Measurements from ENCODE around the gene MED28.
A peak's percentile ranks its signal among the peaks of the same experiment; 100 is the strongest.
"Not testable (repeated sequence)": the region's sequence is repeated elsewhere in the genome, so short reads cannot be mapped to it uniquely, and the experiment has no call there.

The MED28 gene

GRCh38 chr4:17639136-17639535 is 24.7 kb downstream of the MED28 start:
- H3K36me3 Mint-ChIP-seq = peaks cover 17% of the 10 kb centered on the region
- H3K27ac Mint-ChIP-seq = no peak overlapping the region
- H3K9me3 Mint-ChIP-seq = no peaks in the 10 kb centered on the region
- no peak for ATAC-seq
- H3K4me1 Mint-ChIP-seq = no peaks in the 10 kb centered on the region
- no peak for DNase-seq (ENCODE audit: low spot score in 2 of 2)
- no peak overlapping the region for H3K4me3 Mint-ChIP-seq

DNA sequence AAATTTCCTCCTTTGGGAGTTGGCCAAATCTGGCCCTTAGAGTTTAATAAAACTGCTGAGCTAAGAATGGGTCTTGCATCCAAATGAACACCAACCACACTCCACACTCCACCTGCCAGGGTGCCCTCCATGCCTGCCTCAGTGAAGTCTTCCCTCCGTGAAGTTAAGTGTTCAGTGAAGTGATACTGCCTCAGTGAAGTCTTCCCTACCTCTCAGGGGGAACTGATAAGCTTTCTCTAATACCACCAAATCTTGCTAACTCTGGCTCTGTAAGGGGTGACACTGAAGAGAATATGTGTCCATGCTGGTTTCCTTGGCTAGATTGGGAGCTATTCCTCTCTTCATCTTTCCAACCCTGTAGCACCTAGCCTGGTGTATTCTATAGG is 27.9 kb downstream of the MED28 start:
- no peak overlapping the region for H3K4me3 Mint-ChIP-seq

GRCh38 chr4:17646693-17647092 is 32.3 kb downstream of the MED28 start:
- H3K36me3 Mint-ChIP-seq = no peaks in the 10 kb centered on the region
- no peaks in the 10 kb centered on the region for H3K4me1 Mint-ChIP-seq
- ATAC-seq (no peak), DNase-seq (ENCODE audit: low spot score in 2 of 2) (no peak)
- no peaks in the 10 kb centered on the region for H3K9me3 Mint-ChIP-seq
- no peak overlapping the region for H3K4me3 Mint-ChIP-seq
- H3K27ac Mint-ChIP-seq = no peak overlapping the region

More for the DNA sequence above, 27.9 kb downstream of the MED28 start:
- Mint-ChIP-seq H3K4me1 (no peaks in the 10 kb centered on the region), H3K9me3 (no peaks in the 10 kb centered on the region), H3K36me3 (no peaks in the 10 kb centered on the region), H3K27ac (no peak overlapping the region)
- DNase-seq (ENCODE audit: low spot score in 2 of 2) (no peak), ATAC-seq (no peak)

DNA sequence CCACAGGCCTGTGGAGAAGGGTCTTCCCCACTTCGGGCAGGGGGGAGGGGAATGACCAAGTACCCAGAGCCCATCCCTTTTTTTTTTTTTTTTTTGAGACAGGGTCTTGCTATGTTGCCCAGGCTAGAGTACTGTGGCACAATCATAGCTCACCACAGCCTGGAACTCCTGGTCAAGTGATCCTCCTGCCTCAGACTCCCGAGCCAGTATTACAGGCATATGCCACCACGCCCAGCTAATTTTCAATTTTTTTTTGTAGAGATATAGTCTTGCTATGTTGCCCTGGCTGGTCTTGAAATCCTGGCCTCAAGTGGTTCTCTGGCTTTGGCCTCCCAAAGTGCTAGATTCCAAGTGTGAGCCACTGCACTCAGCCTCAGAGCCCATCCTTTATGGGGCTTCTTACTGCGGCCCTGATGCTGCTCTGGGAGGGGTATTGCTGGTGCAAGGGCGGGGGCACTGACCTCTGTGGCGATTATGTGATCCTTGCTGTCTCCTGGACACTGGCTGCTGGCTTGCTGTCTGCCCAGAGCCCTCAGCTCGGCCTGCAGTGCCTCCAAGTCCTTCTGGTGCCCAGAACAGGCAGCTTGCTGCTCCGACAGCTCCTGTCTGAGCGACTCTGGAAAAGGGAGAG is 32.9 kb downstream of the MED28 start:
- no peak for DNase-seq (ENCODE audit: low spot score in 2 of 2)
- no peaks in the 10 kb centered on the region for H3K9me3 Mint-ChIP-seq
- H3K4me1 Mint-ChIP-seq = no peaks in the 10 kb centered on the region
- H3K27ac Mint-ChIP-seq = no peak overlapping the region
- H3K4me3 Mint-ChIP-seq = no peak overlapping the region
- no peak for ATAC-seq
- H3K36me3 Mint-ChIP-seq = no peaks in the 10 kb centered on the region

- Mint-ChIP-seq H3K36me3 (no peaks in the 10 kb centered on the region), H3K4me3 (no peak overlapping the region), H3K27ac (no peak overlapping the region), H3K4me1 (no peaks in the 10 kb centered on the region), H3K9me3 (no peaks in the 10 kb centered on the region)
- ATAC-seq = no peak
- no peak for DNase-seq (ENCODE audit: low spot score in 2 of 2)
Observed at GRCh38 chr4:17647927-17648326, 33.5 kb downstream of the MED28 start.

GRCh38 chr4:17650406-17650805 is 36.0 kb downstream of the MED28 start:
- Mint-ChIP-seq H3K36me3 (no peaks in the 10 kb centered on the region), H3K4me3 (no peak overlapping the region), H3K27ac (no peak overlapping the region), H3K9me3 (no peaks in the 10 kb centered on the region), H3K4me1 (no peaks in the 10 kb centered on the region)
- DNase-seq (ENCODE audit: low spot score in 2 of 2) = no peak
- ATAC-seq = no peak

GRCh38 chr4:17654701-17655100 is 40.3 kb downstream of the MED28 start:
- ATAC-seq (no peak), DNase-seq (ENCODE audit: low spot score in 2 of 2) (no peak)
- Mint-ChIP-seq H3K36me3 (no peaks in the 10 kb centered on the region), H3K4me3 (no peak overlapping the region), H3K4me1 (no peaks in the 10 kb centered on the region), H3K27ac (no peak overlapping the region), H3K9me3 (no peaks in the 10 kb centered on the region)

DNA sequence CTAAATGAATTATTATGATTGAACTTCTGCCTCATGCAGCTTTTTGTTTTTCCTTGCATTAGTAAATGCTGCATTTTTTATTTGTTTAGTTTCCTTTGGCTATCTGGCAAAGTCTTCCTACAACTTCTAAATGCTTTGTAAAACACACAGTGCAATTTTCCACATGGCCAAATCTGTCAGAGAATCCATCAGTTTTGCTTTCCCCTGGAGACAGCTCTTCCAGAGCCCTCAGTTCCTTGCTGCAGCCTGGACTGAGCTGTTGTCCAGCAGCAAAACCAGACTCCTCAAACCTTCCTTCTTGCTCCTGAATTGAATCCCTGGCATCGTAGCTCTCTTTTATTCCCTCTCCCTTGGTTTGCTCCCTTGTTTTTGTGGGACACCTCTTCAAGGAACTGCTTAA is 42.6 kb downstream of the MED28 start:
- no peaks in the 10 kb centered on the region for H3K4me1 Mint-ChIP-seq
- ATAC-seq (no peak), DNase-seq (ENCODE audit: low spot score in 2 of 2) (no peak)
- no peak overlapping the region for H3K4me3 Mint-ChIP-seq
- H3K27ac Mint-ChIP-seq = no peak overlapping the region
- H3K36me3 Mint-ChIP-seq = no peaks in the 10 kb centered on the region
- H3K9me3 Mint-ChIP-seq = no peaks in the 10 kb centered on the region

DNA sequence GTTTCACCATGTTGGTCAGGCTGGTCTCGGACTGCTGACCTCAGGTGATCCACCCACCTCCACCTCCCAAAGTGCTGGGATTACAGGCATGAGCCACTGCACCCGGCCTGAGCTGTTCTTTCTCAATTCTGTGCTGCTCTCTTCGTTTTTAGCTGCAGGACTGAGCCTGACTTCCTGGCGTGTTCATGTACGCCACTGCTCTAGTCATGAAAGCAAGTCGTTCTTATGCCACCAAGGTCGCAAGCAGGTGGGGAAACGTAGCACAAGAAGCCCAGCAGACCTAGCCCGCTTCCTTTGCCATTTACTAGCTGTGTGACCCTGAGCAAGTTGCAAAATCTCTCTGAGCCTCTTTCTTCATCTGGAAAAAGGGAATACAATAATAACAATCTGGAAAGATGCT is 43.4 kb downstream of the MED28 start:
- Mint-ChIP-seq H3K9me3 (no peaks in the 10 kb centered on the region), H3K36me3 (no peaks in the 10 kb centered on the region), H3K4me3 (no peak overlapping the region), H3K4me1 (no peaks in the 10 kb centered on the region), H3K27ac (no peak overlapping the region)
- ATAC-seq = no peak
- no peak for DNase-seq (ENCODE audit: low spot score in 2 of 2)

- ATAC-seq; DNase-seq (ENCODE audit: low spot score in 2 of 2): not testable (repeated sequence)
Observed at GRCh38 chr4:17659196-17659595, 44.8 kb downstream of the MED28 start.

DNA sequence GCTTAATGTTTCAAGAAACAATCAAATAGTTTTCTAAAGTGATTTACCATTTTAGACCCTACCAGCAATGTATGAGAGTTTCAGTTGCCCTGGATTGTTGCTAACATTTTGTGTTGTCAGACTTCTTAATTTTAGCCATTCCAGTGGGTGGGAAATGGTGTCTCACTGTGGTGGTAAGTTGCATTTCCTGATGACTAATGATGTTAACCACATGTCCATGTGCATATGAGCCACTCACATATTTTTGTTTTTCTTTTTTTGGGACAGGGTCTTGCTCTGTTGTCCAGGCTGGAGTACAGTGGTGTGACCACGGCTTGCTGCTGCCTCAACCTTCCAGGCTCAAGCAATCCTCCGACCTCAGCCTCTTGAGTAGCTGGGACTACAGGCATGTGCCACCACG is 48.3 kb downstream of the MED28 start:
- Mint-ChIP-seq H3K4me1 (peaks cover 7% of the 10 kb centered on the region), H3K36me3 (no peaks in the 10 kb centered on the region), H3K27ac (no peak overlapping the region), H3K4me3 (no peak overlapping the region), H3K9me3 (no peaks in the 10 kb centered on the region)
- DNase-seq (ENCODE audit: low spot score in 2 of 2) (no peak), ATAC-seq (no peak)

More at GRCh38 chr4:17659196-17659595, 44.8 kb downstream of the MED28 start:
- not testable (repeated sequence) for H3K4me1 Mint-ChIP-seq, H3K4me3 Mint-ChIP-seq, H3K9me3 Mint-ChIP-seq, H3K36me3 Mint-ChIP-seq, H3K27ac Mint-ChIP-seq

DNA sequence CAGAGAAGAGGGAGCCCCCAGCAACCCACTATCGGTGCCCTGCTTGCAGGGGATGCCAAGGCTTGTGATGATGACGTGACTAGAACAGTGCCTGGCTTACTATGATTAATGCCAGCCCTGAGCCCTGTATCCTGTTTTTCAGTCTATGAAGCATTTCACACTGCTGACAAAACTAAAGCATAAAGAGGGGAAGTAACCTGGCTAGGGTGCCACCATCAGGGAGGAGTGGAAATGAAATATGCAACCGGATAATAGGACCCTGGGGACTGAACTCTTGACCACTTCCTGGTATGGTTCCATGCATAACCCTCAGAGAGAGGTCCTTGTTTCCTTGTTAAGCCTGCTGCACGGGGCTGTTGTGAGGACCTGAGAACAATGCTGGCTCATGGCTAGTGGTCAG is 50.3 kb downstream of the MED28 start:
- Mint-ChIP-seq H3K9me3 (no peaks in the 10 kb centered on the region), H3K27ac (no peak overlapping the region), H3K4me1 (peaks cover 7% of the 10 kb centered on the region), H3K36me3 (no peaks in the 10 kb centered on the region), H3K4me3 (no peak overlapping the region)
- DNase-seq (ENCODE audit: low spot score in 2 of 2) = no peak
- peak; percentile 77 for ATAC-seq

GRCh38 chr4:17665346-17665745 is 50.9 kb downstream of the MED28 start:
- Mint-ChIP-seq H3K36me3 (no peaks in the 10 kb centered on the region), H3K9me3 (no peaks in the 10 kb centered on the region), H3K4me3 (no peak overlapping the region), H3K4me1 (peaks cover 7% of the 10 kb centered on the region), H3K27ac (no peak overlapping the region)
- no peak for DNase-seq (ENCODE audit: low spot score in 2 of 2)
- no peak for ATAC-seq

DNA sequence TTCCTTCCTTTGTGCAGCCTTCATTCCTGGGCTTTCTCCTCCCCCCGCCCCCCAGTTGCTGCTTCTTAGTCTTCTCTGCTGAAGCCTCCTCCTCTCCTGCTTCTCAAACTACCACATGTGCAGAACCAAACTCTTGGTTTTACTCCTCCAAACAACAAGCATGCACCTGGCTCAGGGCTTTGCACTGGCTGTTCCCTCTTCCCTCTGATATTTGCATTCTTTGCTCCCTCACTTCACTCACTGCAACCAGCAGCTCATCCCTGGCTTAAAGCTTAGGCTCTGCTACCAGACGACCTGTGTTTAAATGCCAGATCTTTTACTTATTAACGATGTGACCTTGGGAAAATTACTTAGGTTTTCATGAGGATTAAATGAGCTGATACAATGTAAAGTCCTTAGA is 51.4 kb downstream of the MED28 start:
- no peak for DNase-seq (ENCODE audit: low spot score in 2 of 2)
- Mint-ChIP-seq H3K9me3 (no peaks in the 10 kb centered on the region), H3K4me3 (no peak overlapping the region), H3K36me3 (no peaks in the 10 kb centered on the region), H3K27ac (no peak overlapping the region), H3K4me1 (peaks cover 7% of the 10 kb centered on the region)
- no peak for ATAC-seq

GRCh38 chr4:17667253-17667652 is 52.8 kb downstream of the MED28 start:
- ATAC-seq (no peak), DNase-seq (ENCODE audit: low spot score in 2 of 2) (no peak)
- Mint-ChIP-seq H3K27ac (no peak overlapping the region), H3K4me1 (peaks cover 7% of the 10 kb centered on the region), H3K9me3 (peaks cover 7% of the 10 kb centered on the region), H3K36me3 (no peaks in the 10 kb centered on the region), H3K4me3 (no peak overlapping the region)

DNA sequence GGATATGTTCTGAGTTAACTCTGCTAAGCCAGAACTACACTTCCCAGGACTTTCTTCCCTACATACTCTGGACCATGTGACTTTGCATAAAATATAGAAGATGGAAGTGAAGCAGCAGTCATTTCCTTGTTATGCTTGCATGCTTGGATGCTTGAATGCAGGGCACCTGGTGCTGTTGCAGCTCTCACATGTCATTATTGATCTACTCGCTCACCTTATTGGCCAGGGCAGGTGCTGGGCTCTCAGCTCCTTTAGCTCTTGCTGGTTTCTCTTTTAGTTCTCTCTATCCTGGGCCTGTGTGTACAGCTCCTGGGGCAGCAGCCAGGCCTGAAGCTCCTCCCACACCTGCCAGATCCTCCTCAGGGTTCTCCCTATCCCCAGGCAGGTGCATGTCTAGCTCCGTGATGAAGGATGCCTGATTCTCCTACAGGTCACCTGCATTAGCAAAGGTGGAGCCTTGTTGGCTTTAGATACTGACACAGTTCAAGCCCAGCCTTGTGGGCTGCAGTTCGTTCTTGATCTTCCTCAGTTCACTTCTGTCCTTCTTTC is 53.3 kb downstream of the MED28 start:
- no peaks in the 10 kb centered on the region for H3K36me3 Mint-ChIP-seq

GRCh38 chr4:17670423-17670822 is 56.0 kb downstream of the MED28 start:
- no peaks in the 10 kb centered on the region for H3K4me1 Mint-ChIP-seq
- H3K27ac Mint-ChIP-seq = no peak overlapping the region
- ATAC-seq = no peak
- DNase-seq (ENCODE audit: low spot score in 2 of 2) = no peak
- H3K9me3 Mint-ChIP-seq = peaks cover 7% of the 10 kb centered on the region
- no peak overlapping the region for H3K4me3 Mint-ChIP-seq
- H3K36me3 Mint-ChIP-seq = no peaks in the 10 kb centered on the region

More for the DNA sequence above, 53.3 kb downstream of the MED28 start:
- H3K4me3 Mint-ChIP-seq = no peak overlapping the region
- ATAC-seq (no peak), DNase-seq (ENCODE audit: low spot score in 2 of 2) (no peak)
- peaks cover 7% of the 10 kb centered on the region for H3K4me1 Mint-ChIP-seq
- no peak overlapping the region for H3K27ac Mint-ChIP-seq
- H3K9me3 Mint-ChIP-seq = peaks cover 7% of the 10 kb centered on the region
